Measurements from ENCODE around the gene FTL. TPM values are rescaled to one million over a fixed set of nuclear protein-coding genes. Genes with fewer than 3 reads are reported as not detected.

Gene FTL
- total RNA-seq, 1 donor from 2014 or later = 989 TPM

DNA sequence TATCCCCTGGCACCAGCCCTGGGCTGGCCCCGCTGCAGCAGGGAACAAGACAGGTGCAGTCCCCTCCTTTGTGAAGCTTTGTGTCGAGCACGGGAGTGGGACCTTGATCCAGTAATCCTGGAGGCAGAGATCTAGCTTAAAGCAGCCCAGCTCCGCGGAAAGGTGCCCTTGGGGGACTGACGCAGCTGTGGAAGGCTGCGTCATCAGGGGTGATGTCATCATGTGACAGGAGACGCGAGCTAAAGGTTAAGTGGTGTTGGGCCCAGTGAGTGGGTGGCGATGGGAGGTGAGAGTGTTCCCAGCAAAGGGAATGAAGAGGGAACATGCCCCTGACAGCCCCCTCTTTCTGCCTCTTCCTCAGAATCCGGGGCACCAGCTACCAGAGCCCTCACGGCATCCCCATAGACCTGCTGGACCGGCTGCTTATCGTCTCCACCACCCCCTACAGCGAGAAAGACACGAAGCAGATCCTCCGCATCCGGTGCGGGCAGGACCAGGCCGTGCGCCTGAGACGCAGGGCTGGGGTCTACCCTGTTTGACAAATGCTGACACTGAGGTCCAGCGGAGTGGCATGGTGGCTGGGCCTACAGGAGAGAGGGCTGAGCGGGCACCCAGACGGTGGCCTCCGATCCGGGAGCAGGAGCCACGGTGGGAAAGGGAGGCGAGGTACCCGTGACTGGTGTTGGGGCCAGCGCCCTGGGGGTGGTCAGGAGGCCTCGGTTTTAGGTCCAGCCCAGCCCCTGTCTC is 49.2 kb downstream of the FTL start:
- Histone ChIP-seq H3K79me2 (ENCODE audit: low read depth) (no peaks in the 10 kb centered on the region), H4K20me1 (ENCODE audit: low read depth) (peaks cover 8% of the 10 kb centered on the region), H3K36me3 (no peaks in the 10 kb centered on the region), H3K4me2 (no peak overlapping the region), H3K9me3 (ENCODE audit: low read depth) (no peaks in the 10 kb centered on the region), H3K4me3 (no peak overlapping the region), H3F3A (ENCODE audit: low read depth) (peaks cover 12% of the 10 kb centered on the region), H3K9ac (no peak overlapping the region), H3K4me1 (peaks cover 12% of the 10 kb centered on the region), H3K27ac (no peak overlapping the region), H3K27me3 (peaks cover 23% of the 10 kb centered on the region), H2AFZ (replicated peaks) (no peak overlapping the region)
- peaks cover 2% of the 10 kb centered on the region for H3K9me3 Mint-ChIP-seq
- peaks cover 9% of the 10 kb centered on the region for H3K36me3 Mint-ChIP-seq
- no peak overlapping the region for H3K27ac Mint-ChIP-seq
- H3K4me3 Mint-ChIP-seq = no peak overlapping the region
- DNase-seq (ENCODE audit: low spot score) = no peak
- H3K4me1 Mint-ChIP-seq = peaks cover 3% of the 10 kb centered on the region
- peaks cover 12% of the 10 kb centered on the region for H3K27me3 Mint-ChIP-seq (ENCODE audit: insufficient read depth, low read depth)
- TF ChIP-seq EZH2 (IDR thresholded peaks at IDR 0.05) = no peak
- TF ChIP-seq EZH2phosphoT487 (IDR thresholded peaks at IDR 0.05) = no peak
- TF ChIP-seq, protein P1, sequence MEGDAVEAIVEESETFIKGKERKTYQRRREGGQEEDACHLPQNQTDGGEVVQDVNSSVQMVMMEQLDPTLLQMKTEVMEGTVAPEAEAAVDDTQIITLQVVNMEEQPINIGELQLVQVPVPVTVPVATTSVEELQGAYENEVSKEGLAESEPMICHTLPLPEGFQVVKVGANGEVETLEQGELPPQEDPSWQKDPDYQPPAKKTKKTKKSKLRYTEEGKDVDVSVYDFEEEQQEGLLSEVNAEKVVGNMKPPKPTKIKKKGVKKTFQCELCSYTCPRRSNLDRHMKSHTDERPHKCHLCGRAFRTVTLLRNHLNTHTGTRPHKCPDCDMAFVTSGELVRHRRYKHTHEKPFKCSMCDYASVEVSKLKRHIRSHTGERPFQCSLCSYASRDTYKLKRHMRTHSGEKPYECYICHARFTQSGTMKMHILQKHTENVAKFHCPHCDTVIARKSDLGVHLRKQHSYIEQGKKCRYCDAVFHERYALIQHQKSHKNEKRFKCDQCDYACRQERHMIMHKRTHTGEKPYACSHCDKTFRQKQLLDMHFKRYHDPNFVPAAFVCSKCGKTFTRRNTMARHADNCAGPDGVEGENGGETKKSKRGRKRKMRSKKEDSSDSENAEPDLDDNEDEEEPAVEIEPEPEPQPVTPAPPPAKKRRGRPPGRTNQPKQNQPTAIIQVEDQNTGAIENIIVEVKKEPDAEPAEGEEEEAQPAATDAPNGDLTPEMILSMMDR (IDR thresholded peaks at IDR 0.05) = no peak

DNA sequence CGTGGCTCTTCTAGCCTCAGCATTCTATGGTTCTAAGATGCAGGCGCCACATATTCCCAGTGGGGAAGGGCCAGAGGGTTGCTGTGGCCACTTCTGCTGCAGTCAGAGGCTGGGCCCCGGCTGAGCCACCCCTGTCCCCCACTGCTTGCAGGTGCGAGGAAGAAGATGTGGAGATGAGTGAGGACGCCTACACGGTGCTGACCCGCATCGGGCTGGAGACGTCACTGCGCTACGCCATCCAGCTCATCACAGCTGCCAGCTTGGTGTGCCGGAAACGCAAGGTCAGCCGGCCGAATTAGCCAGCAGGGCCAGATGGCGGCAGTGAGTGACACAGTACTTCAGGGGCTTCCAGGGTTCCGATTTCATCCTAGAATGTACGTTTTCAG is 49.8 kb downstream of the FTL start:
- peaks cover 12% of the 10 kb centered on the region for H3F3A ChIP-seq (ENCODE audit: low read depth)
- H3K9ac ChIP-seq = no peak overlapping the region
- peaks cover 12% of the 10 kb centered on the region for H3K4me1 ChIP-seq
- H2AFZ ChIP-seq (replicated peaks) = no peak overlapping the region
- H3K4me2 ChIP-seq = no peak overlapping the region
- peaks cover 4% of the 10 kb centered on the region for H3K4me1 Mint-ChIP-seq
- no peak overlapping the region for H3K4me3 Mint-ChIP-seq
- no peak overlapping the region for H3K27ac Mint-ChIP-seq
- peaks cover 8% of the 10 kb centered on the region for H4K20me1 ChIP-seq (ENCODE audit: low read depth)
- peaks cover 2% of the 10 kb centered on the region for H3K9me3 Mint-ChIP-seq
- H3K27me3 Mint-ChIP-seq (ENCODE audit: insufficient read depth, low read depth) = peaks cover 13% of the 10 kb centered on the region
- H3K36me3 Mint-ChIP-seq = peaks cover 9% of the 10 kb centered on the region
- no peaks in the 10 kb centered on the region for H3K36me3 ChIP-seq
- H3K4me3 ChIP-seq = no peak overlapping the region
- H3K79me2 ChIP-seq (ENCODE audit: low read depth) = no peaks in the 10 kb centered on the region
- TF ChIP-seq, protein P1 (IDR thresholded peaks at IDR 0.05) = no peak
- TF ChIP-seq EZH2phosphoT487 (IDR thresholded peaks at IDR 0.05) (no peak), EZH2 (IDR thresholded peaks at IDR 0.05) (no peak)
- DNase-seq (ENCODE audit: low spot score) = no peak
- H3K27me3 ChIP-seq = peaks cover 29% of the 10 kb centered on the region
- H3K27ac ChIP-seq = no peak overlapping the region
- H3K9me3 ChIP-seq (ENCODE audit: low read depth) = no peaks in the 10 kb centered on the region

DNA sequence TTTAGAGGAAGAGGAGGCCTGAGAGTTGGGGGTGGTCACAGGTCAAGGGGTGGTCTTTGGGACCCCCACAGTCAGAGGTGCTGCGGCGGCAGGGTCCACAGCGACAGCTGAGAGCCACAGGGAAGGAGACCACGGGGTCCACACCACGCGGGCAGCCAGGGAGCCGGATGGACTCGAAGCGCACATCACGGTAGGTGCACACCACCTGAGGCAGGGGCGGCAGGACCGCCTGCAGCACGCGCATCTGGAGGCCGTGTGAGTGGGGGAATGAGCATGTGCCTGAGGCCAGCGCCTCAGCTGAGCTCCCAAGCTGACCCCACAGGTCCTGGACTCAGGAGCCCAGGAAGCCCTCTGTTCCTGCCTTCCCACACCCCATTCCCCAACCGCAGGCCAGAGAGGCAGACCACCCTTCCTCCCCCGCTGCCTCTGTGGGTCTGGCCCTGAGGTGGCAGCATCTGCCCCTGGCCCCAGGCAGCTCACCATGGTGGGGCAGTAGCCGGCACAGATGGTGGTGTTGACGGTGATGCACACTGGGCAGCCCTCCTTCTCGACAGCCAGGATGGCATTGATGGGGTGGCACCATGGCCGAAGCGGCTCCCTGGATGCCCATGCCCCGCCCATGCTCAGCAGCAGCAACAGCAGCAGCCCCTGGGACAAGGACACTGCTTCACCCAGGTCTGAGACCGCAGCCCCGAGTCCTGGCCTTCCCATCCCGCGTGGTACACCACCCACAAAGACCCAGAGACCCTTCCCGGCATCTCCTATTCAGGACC is 51.1 kb downstream of the FTL start:
- Histone ChIP-seq H3K4me2 (no peak overlapping the region), H3F3A (ENCODE audit: low read depth) (peaks cover 21% of the 10 kb centered on the region), H3K79me2 (ENCODE audit: low read depth) (no peaks in the 10 kb centered on the region), H3K9ac (no peak overlapping the region), H3K36me3 (no peaks in the 10 kb centered on the region), H3K4me3 (no peak overlapping the region), H3K27me3 (peaks cover 43% of the 10 kb centered on the region), H3K4me1 (peaks cover 12% of the 10 kb centered on the region), H3K9me3 (ENCODE audit: low read depth) (no peaks in the 10 kb centered on the region), H3K27ac (no peak overlapping the region), H2AFZ (replicated peaks) (no peak overlapping the region), H4K20me1 (ENCODE audit: low read depth) (peaks cover 8% of the 10 kb centered on the region)
- TF ChIP-seq EZH2phosphoT487 (IDR thresholded peaks at IDR 0.05) = no peak
- TF ChIP-seq EZH2 (IDR thresholded peaks at IDR 0.05) = no peak
- TF ChIP-seq, protein P1 (IDR thresholded peaks at IDR 0.05) = no peak
- no peak for DNase-seq (ENCODE audit: low spot score)
- Mint-ChIP-seq H3K36me3 (peaks cover 6% of the 10 kb centered on the region), H3K27ac (no peak overlapping the region), H3K4me3 (no peak overlapping the region), H3K27me3 (ENCODE audit: insufficient read depth, low read depth) (peaks cover 20% of the 10 kb centered on the region), H3K9me3 (peaks cover 2% of the 10 kb centered on the region), H3K4me1 (peaks cover 15% of the 10 kb centered on the region)

Small RNA genes lying within 50 kb of the gene (microRNA-seq; reads per million reads assigned to microRNA genes)
- 0.54 reads per million for gene MIR6798

Small RNA genes lying within 50 kb of the gene (small RNA-seq; reads per million reads assigned to genes)
- gene AC026803.1 (not detected), gene MIR6798 (not detected)

Other genes with a start within 250 kb of the FTL start
- gene MAMSTR, start 245.6 kb upstream of the FTL start, total RNA-seq (ENCODE audit: low replicate concordance) = 1.2 and 1.4 TPM in 2 replicates
- 0.86 and 3.2 TPM in 2 replicates for gene RASIP1, start 224.7 kb upstream of the FTL start, total RNA-seq (ENCODE audit: low replicate concordance)
- 0.19 and 0.40 TPM in 2 replicates for gene IZUMO1, start 218.4 kb upstream of the FTL start, total RNA-seq (ENCODE audit: low replicate concordance)
- gene FUT1, start 212.7 kb upstream of the FTL start, total RNA-seq (ENCODE audit: low replicate concordance) = 2.9 and 5.1 TPM in 2 replicates
- gene FGF21, start 209.8 kb upstream of the FTL start, total RNA-seq (ENCODE audit: low replicate concordance) = not detected in 2 replicates
- gene BCAT2, start 154.3 kb upstream of the FTL start, total RNA-seq (ENCODE audit: low replicate concordance) = 33.5 and 63.2 TPM in 2 replicates
- gene HSD17B14, start 128.8 kb upstream of the FTL start, total RNA-seq (ENCODE audit: low replicate concordance) = 11.2 and 27.6 TPM in 2 replicates
- gene PLEKHA4, start 96.7 kb upstream of the FTL start, total RNA-seq (ENCODE audit: low replicate concordance) = 6.2 and 6.3 TPM in 2 replicates
- 10.6 and 19.1 TPM in 2 replicates for gene PPP1R15A, start 92.9 kb upstream of the FTL start, total RNA-seq (ENCODE audit: low replicate concordance)
- gene TULP2, start 66.6 kb upstream of the FTL start, total RNA-seq (ENCODE audit: low replicate concordance) = 0.26 and 0.40 TPM in 2 replicates
- gene NUCB1, start 65.0 kb upstream of the FTL start, total RNA-seq (ENCODE audit: low replicate concordance) = 73.5 and 158 TPM in 2 replicates
- gene DHDH, start 31.6 kb upstream of the FTL start, total RNA-seq (ENCODE audit: low replicate concordance) = 1.6 TPM in 1 of 2 replicates, not detected in the other
- 35.8 and 79.2 TPM in 2 replicates for gene BAX, start 10.4 kb upstream of the FTL start, total RNA-seq (ENCODE audit: low replicate concordance)
- gene GYS1, start 28.0 kb downstream of the FTL start, total RNA-seq (ENCODE audit: low replicate concordance) = 17.7 and 38.7 TPM in 2 replicates
- 67.0 and 157 TPM in 2 replicates for gene RUVBL2, start 28.6 kb downstream of the FTL start, total RNA-seq (ENCODE audit: low replicate concordance)
- not detected in 2 replicates for gene LHB, start 51.8 kb downstream of the FTL start, total RNA-seq (ENCODE audit: low replicate concordance)
- gene CGB3, start 59.0 kb downstream of the FTL start, total RNA-seq (ENCODE audit: low replicate concordance) = not detected in 2 replicates
- 1.0 TPM in 1 of 2 replicates, not detected in the other for gene CGB2, start 66.6 kb downstream of the FTL start, total RNA-seq (ENCODE audit: low replicate concordance)
- gene CGB1, start 71.6 kb downstream of the FTL start, total RNA-seq (ENCODE audit: low replicate concordance) = not detected in 2 replicates
- not detected in 2 replicates for gene CGB5, start 78.5 kb downstream of the FTL start, total RNA-seq (ENCODE audit: low replicate concordance)
- not detected in 2 replicates for gene CGB8, start 83.8 kb downstream of the FTL start, total RNA-seq (ENCODE audit: low replicate concordance)
- 0.31 TPM in 1 of 2 replicates, not detected in the other for gene CGB7, start 92.4 kb downstream of the FTL start, total RNA-seq (ENCODE audit: low replicate concordance)
- 0.46 and 3.8 TPM in 2 replicates for gene NTF4, start 99.5 kb downstream of the FTL start, total RNA-seq (ENCODE audit: low replicate concordance)
- gene KCNA7, start 107.4 kb downstream of the FTL start, total RNA-seq (ENCODE audit: low replicate concordance) = 0.11 TPM in 1 of 2 replicates, not detected in the other
- gene SNRNP70, start 120.1 kb downstream of the FTL start, total RNA-seq (ENCODE audit: low replicate concordance) = 162 and 365 TPM in 2 replicates
- 9.2 and 9.7 TPM in 2 replicates for gene LIN7B, start 149.1 kb downstream of the FTL start, total RNA-seq (ENCODE audit: low replicate concordance)
- 1.7 TPM in 1 of 2 replicates, not detected in the other for gene C19orf73, start 153.8 kb downstream of the FTL start, total RNA-seq (ENCODE audit: low replicate concordance)
- gene PPFIA3, start 154.2 kb downstream of the FTL start, total RNA-seq (ENCODE audit: low replicate concordance) = 1.8 and 12.0 TPM in 2 replicates
- gene HRC, start 190.1 kb downstream of the FTL start, total RNA-seq (ENCODE audit: low replicate concordance) = 0.31 TPM in 1 of 2 replicates, not detected in the other
- 3.1 and 11.2 TPM in 2 replicates for gene TRPM4, start 192.5 kb downstream of the FTL start, total RNA-seq (ENCODE audit: low replicate concordance)

All from neural progenitor cell (in vitro differentiated cells).